Measurements from ENCODE around the gene ARHGEF28.

Gene ARHGEF28

DNA sequence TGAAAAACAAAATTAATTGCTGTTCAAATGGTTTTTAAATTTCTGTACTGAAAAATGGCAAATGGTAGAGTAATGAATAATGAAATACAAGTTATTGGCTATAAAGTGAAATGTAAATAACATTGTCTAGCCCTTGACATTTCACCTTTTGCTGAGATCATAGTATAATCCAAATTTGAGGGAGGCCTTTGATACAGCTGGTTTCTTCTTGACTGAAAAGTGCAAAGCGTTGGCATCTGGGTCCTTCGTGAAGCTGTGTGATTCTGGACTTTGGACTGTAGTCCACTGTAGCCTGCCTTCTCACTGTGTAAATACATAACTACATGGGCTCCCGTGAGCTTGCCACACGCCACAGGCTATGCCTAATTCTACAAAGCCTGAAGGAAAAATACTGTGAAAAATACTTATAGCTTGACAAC, 52.3 kb downstream of the ARHGEF28 start:
- H3K4me3 ChIP-seq (ENCODE audit: low read depth, low read length) = no peak overlapping the region
- no peak for TF ChIP-seq CTCF (IDR thresholded peaks at IDR 0.05; ENCODE audit: low read depth, low read length)
- no peaks in the 10 kb centered on the region for H3K27me3 ChIP-seq
- no peaks in the 10 kb centered on the region for H3K9me3 ChIP-seq
- DNase-seq = no peak
- H3K36me3 ChIP-seq = no peaks in the 10 kb centered on the region
- no peaks in the 10 kb centered on the region; the same call in 1 of the 2 replicates for H3K4me1 ChIP-seq

- no peak overlapping the region for H3K4me3 ChIP-seq (ENCODE audit: low read depth, low read length)
- H3K9me3 ChIP-seq = no peaks in the 10 kb centered on the region
- H3K4me1 ChIP-seq = no peaks in the 10 kb centered on the region
- DNase-seq = no peak
- no peaks in the 10 kb centered on the region for H3K36me3 ChIP-seq
- no peak for TF ChIP-seq CTCF (IDR thresholded peaks at IDR 0.05; ENCODE audit: low read depth, low read length)
- no peaks in the 10 kb centered on the region for H3K27me3 ChIP-seq
Measured at GRCh38 chr5:73678807-73679206, 52.8 kb downstream of the ARHGEF28 start.

DNA sequence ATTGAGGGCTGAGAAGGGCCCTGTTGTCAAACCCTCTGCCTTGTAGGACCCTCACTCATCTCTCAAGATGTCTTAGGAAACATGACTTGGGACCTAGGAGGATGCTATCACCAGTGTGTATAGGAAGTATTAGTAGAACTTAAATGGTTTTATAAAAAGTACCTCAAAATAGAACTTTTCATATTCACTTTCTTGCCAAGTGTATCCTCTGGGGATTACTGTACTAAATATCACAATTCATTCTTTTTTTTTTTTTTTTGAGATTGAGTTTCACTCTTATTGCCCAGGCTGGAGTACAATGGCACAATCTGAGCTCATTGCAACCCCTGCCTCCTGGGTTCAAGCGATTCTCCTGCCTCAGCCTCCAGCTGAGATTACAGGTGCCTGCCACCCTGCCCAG, 56.2 kb downstream of the ARHGEF28 start:
- H3K4me3 ChIP-seq (ENCODE audit: low read depth, low read length) = no peak overlapping the region
- no peaks in the 10 kb centered on the region for H3K4me1 ChIP-seq
- peaks cover 18% of the 10 kb centered on the region for H3K36me3 ChIP-seq
- no peak for DNase-seq
- no peak for TF ChIP-seq CTCF (IDR thresholded peaks at IDR 0.05; ENCODE audit: low read depth, low read length)
- no peaks in the 10 kb centered on the region for H3K9me3 ChIP-seq
- no peaks in the 10 kb centered on the region for H3K27me3 ChIP-seq

DNA sequence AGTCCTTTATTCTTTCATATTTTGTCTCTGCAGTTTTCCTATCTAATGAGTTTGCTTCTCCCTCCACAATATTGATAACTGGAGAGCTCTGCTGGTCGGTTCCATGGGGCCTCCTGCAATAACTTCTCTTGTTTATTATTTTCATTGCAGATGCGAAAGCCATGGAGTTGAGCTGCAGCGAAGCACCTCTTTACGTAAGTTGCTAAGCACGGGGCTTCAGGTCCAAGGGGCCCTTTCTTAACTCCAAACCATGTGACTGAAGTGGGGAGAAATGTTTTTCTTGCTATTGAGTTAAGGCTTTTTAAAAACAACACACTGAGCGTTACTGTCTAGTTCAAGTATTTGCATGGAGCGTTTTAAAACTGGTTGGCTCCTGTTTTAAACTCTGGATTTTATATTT, 58.7 kb downstream of the ARHGEF28 start:
- Histone ChIP-seq H3K4me1 (no peaks in the 10 kb centered on the region), H3K9me3 (no peaks in the 10 kb centered on the region), H3K27me3 (no peaks in the 10 kb centered on the region), H3K36me3 (peaks cover 25% of the 10 kb centered on the region), H3K4me3 (ENCODE audit: low read depth, low read length) (no peak overlapping the region)
- no peak for DNase-seq
- TF ChIP-seq CTCF (IDR thresholded peaks at IDR 0.05; ENCODE audit: low read depth, low read length) = no peak

DNA sequence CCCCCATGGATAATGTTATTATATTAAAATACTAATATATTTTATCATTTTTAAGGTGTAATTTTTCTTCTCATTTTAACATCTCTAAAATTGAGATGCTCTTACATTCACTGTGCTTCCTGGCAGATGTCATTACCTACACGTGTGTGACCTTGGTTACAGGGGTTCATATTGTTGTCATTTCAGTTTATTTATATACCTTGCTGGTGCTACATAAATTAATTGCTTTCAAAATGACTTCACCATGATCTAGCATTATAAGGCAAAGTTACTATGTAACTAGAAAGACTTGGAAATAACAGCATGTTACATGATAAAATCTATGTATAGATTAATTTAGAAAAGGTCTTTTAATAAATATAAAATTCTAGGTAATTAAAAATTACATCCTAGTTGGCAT, 60.9 kb downstream of the ARHGEF28 start:
- Histone ChIP-seq H3K9me3 (no peaks in the 10 kb centered on the region), H3K36me3 (peaks cover 26% of the 10 kb centered on the region), H3K27me3 (no peaks in the 10 kb centered on the region), H3K4me1 (no peaks in the 10 kb centered on the region), H3K4me3 (ENCODE audit: low read depth, low read length) (no peak overlapping the region)
- DNase-seq = no peak
- no peak for TF ChIP-seq CTCF (IDR thresholded peaks at IDR 0.05; ENCODE audit: low read depth, low read length)

DNA sequence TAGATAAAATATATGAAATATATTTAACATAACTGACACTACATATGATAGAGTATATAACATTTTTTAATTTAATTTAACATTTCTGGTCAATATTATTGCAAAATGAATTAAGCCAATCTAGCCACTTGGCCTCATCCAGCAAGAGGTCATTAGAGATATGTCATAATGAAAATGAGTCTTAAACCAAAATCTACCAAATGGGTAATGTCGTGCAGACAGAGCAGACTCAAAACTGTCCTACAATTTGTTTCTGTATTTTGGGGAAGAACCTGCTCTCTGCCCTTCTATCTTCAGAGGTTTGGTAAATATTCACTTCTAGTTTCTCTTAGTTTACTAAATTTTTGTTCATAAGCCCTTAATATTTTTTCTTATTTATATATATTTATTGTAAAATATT, 61.4 kb downstream of the ARHGEF28 start:
- DNase-seq = no peak
- H3K9me3 ChIP-seq = no peaks in the 10 kb centered on the region
- no peak for TF ChIP-seq CTCF (IDR thresholded peaks at IDR 0.05; ENCODE audit: low read depth, low read length)
- no peaks in the 10 kb centered on the region for H3K4me1 ChIP-seq
- peaks cover 26% of the 10 kb centered on the region for H3K36me3 ChIP-seq
- H3K4me3 ChIP-seq (ENCODE audit: low read depth, low read length) = no peak overlapping the region
- H3K27me3 ChIP-seq = no peaks in the 10 kb centered on the region

All from BE2C (cell line).